HUES6 (cell line): Measurements from ENCODE around the gene DGCR8.

Source experiments
- H3K27ac ChIP-seq: 2 replicates; pipeline ENCODE4 v1.7.0; 2013; ENCODE audit warnings: low read depth, mild to moderate bottlenecking, low read length, inconsistent platforms
- H3K27me3 ChIP-seq: 2 replicates; pipeline ENCODE4 v1.6.1; 2013; ENCODE audit warnings: low read length; ENCODE audit not compliant: control insufficient read depth, insufficient read depth
- H3K36me3 ChIP-seq: 2 replicates; pipeline ENCODE4 v1.6.1; 2013; ENCODE audit warnings: low read length; ENCODE audit not compliant: control insufficient read depth, insufficient read depth
- H3K4me1 ChIP-seq: 2 replicates; pipeline ENCODE4 v1.6.1; 2013; ENCODE audit warnings: low read length; ENCODE audit not compliant: control insufficient read depth, insufficient read depth
- H3K4me3 ChIP-seq: 2 replicates; pipeline ENCODE4 v1.5.1; 2013; ENCODE audit warnings: low read depth, low read length
- H3K9ac ChIP-seq: one replicate; pipeline ENCODE4 v1.6.1; 2013; ENCODE audit warnings: mild to moderate bottlenecking, low read length
- H3K9me3 ChIP-seq: 2 replicates; pipeline ENCODE4 v1.6.1; 2013; ENCODE audit warnings: low read depth, low read length; ENCODE audit not compliant: control insufficient read depth, insufficient read depth

DGCR8 gene

DNA sequence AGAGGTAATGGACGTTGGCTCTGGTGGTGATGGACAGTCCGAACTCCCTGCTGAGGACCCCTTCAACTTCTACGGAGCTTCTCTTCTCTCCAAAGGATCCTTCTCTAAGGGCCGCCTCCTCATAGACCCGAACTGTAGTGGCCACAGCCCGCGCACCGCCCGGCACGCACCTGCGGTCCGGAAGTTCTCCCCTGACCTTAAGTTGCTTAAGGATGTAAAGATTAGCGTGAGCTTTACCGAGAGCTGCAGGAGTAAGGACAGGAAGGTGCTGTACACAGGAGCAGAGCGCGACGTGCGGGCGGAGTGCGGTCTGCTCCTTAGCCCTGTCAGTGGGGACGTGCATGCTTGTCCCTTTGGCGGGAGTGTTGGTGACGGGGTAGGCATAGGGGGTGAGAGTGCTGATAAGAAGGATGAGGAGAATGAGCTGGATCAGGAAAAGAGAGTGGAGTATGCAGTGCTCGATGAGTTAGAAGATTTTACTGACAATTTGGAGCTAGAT, 6.1 kb downstream of the DGCR8 start:
- Histone ChIP-seq H3K36me3 (peaks cover 64% of the 10 kb centered on the region), H3K9me3 (no peaks in the 10 kb centered on the region), H3K4me1 (peaks cover 34% of the 10 kb centered on the region), H3K27ac (no peak overlapping the region), H3K27me3 (no peaks in the 10 kb centered on the region), H3K4me3 (no peak overlapping the region), H3K9ac (no peak overlapping the region)

DNA sequence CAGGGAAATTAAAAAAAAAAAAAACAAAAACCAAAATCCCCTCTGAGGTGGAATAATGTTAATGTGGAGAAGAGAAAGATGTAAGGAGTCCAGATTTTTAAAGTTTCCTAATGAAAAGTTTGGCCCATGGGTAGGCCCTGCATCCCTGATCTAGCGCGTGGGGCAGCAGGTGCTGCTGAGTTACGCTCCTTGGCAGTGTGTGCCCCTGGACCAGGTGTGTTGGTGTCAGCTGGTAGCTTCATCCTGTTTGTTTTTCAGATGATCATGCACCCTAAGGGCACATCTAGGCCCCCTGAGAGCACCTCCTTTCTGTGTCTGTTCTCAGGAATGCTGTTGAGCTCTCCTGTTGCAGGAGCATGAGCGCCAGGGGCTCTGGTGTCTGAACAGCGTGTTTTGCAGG, 6.7 kb downstream of the DGCR8 start:
- H3K9me3 ChIP-seq, result no peaks in the 10 kb centered on the region
- H3K36me3 ChIP-seq, result peaks cover 70% of the 10 kb centered on the region
- H3K4me1 ChIP-seq, result peaks cover 28% of the 10 kb centered on the region
- H3K4me3 ChIP-seq, result no peak overlapping the region
- H3K9ac ChIP-seq, result no peak overlapping the region
- no peaks in the 10 kb centered on the region for H3K27me3 ChIP-seq
- H3K27ac ChIP-seq, result no peak overlapping the region

DNA sequence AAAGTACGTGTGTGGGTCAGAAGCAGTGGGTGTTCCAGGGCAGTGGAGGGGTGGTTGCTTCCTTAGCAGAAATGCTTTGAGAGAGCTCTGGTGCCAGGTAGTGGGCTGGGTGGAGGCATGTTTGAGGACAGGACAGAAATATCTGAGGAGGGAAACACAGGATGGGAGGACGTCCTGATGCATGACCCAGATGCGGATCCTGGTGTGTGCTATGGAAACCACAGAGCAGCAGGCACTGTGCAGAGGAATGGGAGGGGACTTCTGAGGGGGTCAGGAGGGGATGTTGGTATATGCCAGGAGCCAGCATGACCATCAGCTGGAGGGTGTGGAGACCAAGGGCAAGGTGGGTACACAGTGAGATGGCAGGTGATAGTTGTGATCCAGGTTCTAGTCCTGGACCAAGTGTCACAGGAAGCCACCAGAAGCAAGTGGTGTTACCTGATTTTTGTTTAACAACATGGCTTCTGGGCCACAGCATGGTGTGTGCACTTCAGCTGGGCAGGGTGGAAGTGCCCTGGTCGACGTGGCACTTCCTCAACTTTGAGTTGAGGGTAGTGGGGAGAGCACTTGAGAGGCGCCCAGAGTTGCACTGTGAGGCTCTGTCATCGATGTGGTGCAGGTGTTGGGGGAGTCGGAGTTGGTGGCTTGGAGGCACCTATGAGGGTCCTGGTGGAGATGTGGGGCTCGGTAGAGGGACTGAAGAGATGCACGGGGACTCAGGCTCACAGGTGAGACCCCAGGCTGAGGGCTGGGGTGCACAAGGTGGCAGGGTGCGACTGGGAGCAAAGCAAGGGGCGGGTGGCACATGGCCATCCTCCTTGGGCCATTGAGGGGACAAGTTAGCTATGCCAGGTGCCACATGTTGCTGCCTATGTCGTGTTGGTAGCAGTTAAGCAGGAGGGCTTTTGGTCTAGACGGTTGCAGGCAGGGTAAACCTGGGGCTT, 7.5 kb downstream of the DGCR8 start:
- Histone ChIP-seq H3K4me1 (peaks cover 26% of the 10 kb centered on the region), H3K36me3 (peaks cover 77% of the 10 kb centered on the region), H3K27me3 (no peaks in the 10 kb centered on the region), H3K9me3 (no peaks in the 10 kb centered on the region), H3K9ac (no peak overlapping the region), H3K4me3 (no peak overlapping the region), H3K27ac (no peak overlapping the region)

DNA sequence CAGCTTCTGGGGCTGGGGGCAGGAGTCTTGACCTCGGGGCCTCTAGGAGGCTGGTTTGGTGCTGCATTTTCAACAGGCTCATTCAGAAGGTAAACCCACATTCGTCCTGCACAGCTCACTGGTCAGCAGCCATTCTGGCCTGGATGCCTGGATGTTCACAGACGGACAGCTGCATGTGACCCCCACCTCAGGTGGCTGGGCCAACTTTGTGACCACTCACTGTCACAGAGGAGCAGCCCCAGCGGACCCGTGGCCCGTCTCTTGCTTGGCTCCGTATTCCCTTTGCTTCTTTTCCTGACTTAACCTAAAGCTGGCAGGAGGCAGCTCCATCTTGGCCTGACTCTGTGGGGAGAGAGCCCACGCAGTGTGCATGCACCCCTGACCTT, 8.2 kb downstream of the DGCR8 start:
- no peak overlapping the region for H3K4me3 ChIP-seq
- H3K4me1 ChIP-seq, result peaks cover 19% of the 10 kb centered on the region
- H3K27ac ChIP-seq, result no peak overlapping the region
- no peaks in the 10 kb centered on the region for H3K9me3 ChIP-seq
- H3K36me3 ChIP-seq, result peaks cover 80% of the 10 kb centered on the region
- H3K27me3 ChIP-seq, result no peaks in the 10 kb centered on the region
- H3K9ac ChIP-seq, result no peak overlapping the region

DNA sequence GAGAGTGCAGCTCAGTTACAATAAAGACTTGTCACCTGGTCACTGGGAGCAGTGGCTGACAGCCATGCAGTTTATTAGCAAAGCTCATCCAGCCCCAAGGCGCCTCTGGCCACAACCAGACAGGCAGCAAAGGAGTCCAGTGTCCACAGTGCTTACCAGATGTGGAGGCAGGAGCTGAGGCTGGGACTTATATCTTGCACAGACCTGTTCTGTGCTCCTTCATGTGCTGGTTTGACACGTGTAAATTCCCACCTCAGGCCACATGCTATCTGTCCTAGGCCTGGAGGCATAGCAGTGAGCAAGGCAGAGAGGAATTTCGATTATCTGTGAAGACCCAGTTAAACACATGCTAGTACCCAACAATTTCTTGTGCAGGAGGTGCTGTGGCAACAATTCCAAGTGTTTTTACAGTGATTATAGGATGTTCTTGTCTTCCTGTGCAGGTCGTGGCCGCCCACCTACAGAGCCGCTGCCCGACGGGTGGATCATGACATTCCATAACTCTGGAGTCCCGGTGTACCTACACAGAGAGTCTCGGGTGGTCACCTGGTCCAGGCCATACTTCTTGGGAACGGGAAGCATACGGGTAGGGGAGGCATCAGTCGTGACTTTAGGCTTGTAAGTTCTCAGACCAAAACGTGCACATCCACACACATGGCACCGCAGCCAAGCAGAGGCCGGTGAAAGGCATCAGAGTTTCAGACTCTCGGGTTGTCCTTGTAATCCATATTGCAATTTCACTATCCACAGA, 9.4 kb downstream of the DGCR8 start:
- Histone ChIP-seq H3K9me3 (no peaks in the 10 kb centered on the region), H3K27ac (no peak overlapping the region), H3K4me3 (no peak overlapping the region), H3K36me3 (peaks cover 92% of the 10 kb centered on the region), H3K9ac (no peak overlapping the region), H3K4me1 (peaks cover 8% of the 10 kb centered on the region; the same call in 1 of the 2 replicates), H3K27me3 (no peaks in the 10 kb centered on the region)

GRCh38 chr22:20089977-20090729, 10.1 kb downstream of the DGCR8 start:
- Histone ChIP-seq H3K9ac (no peak overlapping the region), H3K9me3 (no peaks in the 10 kb centered on the region), H3K4me1 (0 out of 2 replicates have a peak, but pooled peaks cover under 1% of the 10 kb centered on the region), H3K27ac (no peak overlapping the region), H3K27me3 (no peaks in the 10 kb centered on the region), H3K36me3 (peaks cover 98% of the 10 kb centered on the region), H3K4me3 (no peak overlapping the region)

- H3K4me3 ChIP-seq, result no peak overlapping the region
- H3K27me3 ChIP-seq, result no peaks in the 10 kb centered on the region
- no peaks in the 10 kb centered on the region for H3K4me1 ChIP-seq
- no peak overlapping the region for H3K9ac ChIP-seq
- no peak overlapping the region for H3K27ac ChIP-seq
- H3K36me3 ChIP-seq, result peaks cover 98% of the 10 kb centered on the region
- H3K9me3 ChIP-seq, result no peaks in the 10 kb centered on the region
Observed at GRCh38 chr22:20090730-20091240, 10.7 kb downstream of the DGCR8 start.

GRCh38 chr22:20091690-20092476, 11.8 kb downstream of the DGCR8 start:
- Histone ChIP-seq H3K9me3 (no peaks in the 10 kb centered on the region), H3K4me1 (no peaks in the 10 kb centered on the region), H3K4me3 (no peak overlapping the region), H3K36me3 (peaks cover 98% of the 10 kb centered on the region), H3K27me3 (no peaks in the 10 kb centered on the region), H3K9ac (no peak overlapping the region), H3K27ac (no peak overlapping the region)

GRCh38 chr22:20092477-20092854, 12.4 kb downstream of the DGCR8 start:
- H3K4me1 ChIP-seq, result no peaks in the 10 kb centered on the region
- H3K27ac ChIP-seq, result no peak overlapping the region
- H3K27me3 ChIP-seq, result no peaks in the 10 kb centered on the region
- peaks cover 98% of the 10 kb centered on the region for H3K36me3 ChIP-seq
- H3K4me3 ChIP-seq, result no peak overlapping the region
- no peak overlapping the region for H3K9ac ChIP-seq
- no peaks in the 10 kb centered on the region for H3K9me3 ChIP-seq
